ENCODE data around the gene WIPF3.

- TF ChIP-seq, protein P1, sequence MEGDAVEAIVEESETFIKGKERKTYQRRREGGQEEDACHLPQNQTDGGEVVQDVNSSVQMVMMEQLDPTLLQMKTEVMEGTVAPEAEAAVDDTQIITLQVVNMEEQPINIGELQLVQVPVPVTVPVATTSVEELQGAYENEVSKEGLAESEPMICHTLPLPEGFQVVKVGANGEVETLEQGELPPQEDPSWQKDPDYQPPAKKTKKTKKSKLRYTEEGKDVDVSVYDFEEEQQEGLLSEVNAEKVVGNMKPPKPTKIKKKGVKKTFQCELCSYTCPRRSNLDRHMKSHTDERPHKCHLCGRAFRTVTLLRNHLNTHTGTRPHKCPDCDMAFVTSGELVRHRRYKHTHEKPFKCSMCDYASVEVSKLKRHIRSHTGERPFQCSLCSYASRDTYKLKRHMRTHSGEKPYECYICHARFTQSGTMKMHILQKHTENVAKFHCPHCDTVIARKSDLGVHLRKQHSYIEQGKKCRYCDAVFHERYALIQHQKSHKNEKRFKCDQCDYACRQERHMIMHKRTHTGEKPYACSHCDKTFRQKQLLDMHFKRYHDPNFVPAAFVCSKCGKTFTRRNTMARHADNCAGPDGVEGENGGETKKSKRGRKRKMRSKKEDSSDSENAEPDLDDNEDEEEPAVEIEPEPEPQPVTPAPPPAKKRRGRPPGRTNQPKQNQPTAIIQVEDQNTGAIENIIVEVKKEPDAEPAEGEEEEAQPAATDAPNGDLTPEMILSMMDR (IDR thresholded peaks at IDR 0.05): no peak
- TF ChIP-seq POLR2A (IDR thresholded peaks at IDR 0.05): no peak
- TF ChIP-seq POLR2AphosphoS5 (IDR thresholded peaks at IDR 0.05): no peak
- no peak for TF ChIP-seq EP300 (IDR thresholded peaks at IDR 0.05)
These were observed 77.4 kb downstream of the WIPF3 start for GRCh38 chr7:29883462-29884398.

Measured in upper lobe of left lung (tissue), 4 donors.